ENCODE data around the gene CLDN14.

GRCh38 chr21:36478941-36479340 is 981 bp downstream of the CLDN14 start:
- TF ChIP-seq CTCF (IDR thresholded peaks at IDR 0.05) (peak in 2 of 4 experiments; percentile 3 to 33), POLR2A (IDR thresholded peaks at IDR 0.05) (no peak)

Measured in prostate gland (tissue), 2 donors.